SK-N-SH treated with all-trans-retinoic acid at 6 μM for 48 hours (cell line): ENCODE data around the gene NTM.

ENCODE experiments used
- ATAC-seq: fragments of 200-7000 bp; cut with Tn5 transposase; 3 replicates; pipeline ENCODE4 v1.9.1; 2020; ENCODE audit warnings: mild to moderate bottlenecking, moderate library complexity
- ARNTL ChIP-seq: fragments of 450-650 bp; formaldehyde crosslinking; IDR thresholded peaks from 2 replicates; pipeline ENCODE4 v1.5.0; 2020; ENCODE audit warnings: low read depth, mild to moderate bottlenecking, moderate library complexity, borderline replicate concordance
- BACH2 ChIP-seq: fragments of 250-450 bp; sonication (Bioruptor Pico); IDR thresholded peaks from 2 replicates; pipeline ENCODE4 v1.9.0; 2021; ENCODE audit warnings: mild to moderate bottlenecking, borderline replicate concordance
- CSDC2 ChIP-seq: fragments of 250-450 bp; sonication (Bioruptor Pico); IDR thresholded peaks from 2 replicates; pipeline ENCODE4 v1.5.0; 2020; ENCODE audit warnings: mild to moderate bottlenecking, moderate library complexity
- ISL1 ChIP-seq: fragments of 250-450 bp; sonication (Bioruptor Pico); IDR thresholded peaks from 2 replicates; pipeline ENCODE4 v2.1.2; 2022; ENCODE audit warnings: mild to moderate bottlenecking, moderate library complexity
- OSR1 ChIP-seq: fragments of 250-450 bp; sonication (Bioruptor Pico); IDR thresholded peaks from 2 replicates; pipeline ENCODE4 v1.8.0; 2022; ENCODE audit warnings: moderate library complexity, mild to moderate bottlenecking, inconsistent platforms
- PPARA ChIP-seq: fragments of 250-450 bp; sonication (Bioruptor Pico); IDR thresholded peaks from 2 replicates; pipeline ENCODE4 v1.5.0; 2020; ENCODE audit warnings: mild to moderate bottlenecking, borderline replicate concordance
- RARB ChIP-seq: fragments of 250-450 bp; sonication (Bioruptor Pico); IDR thresholded peaks from 2 replicates; pipeline ENCODE4 v1.8.0; 2021; ENCODE audit warnings: mild to moderate bottlenecking, moderate library complexity
- SNAI2 ChIP-seq: fragments of 250-450 bp; sonication (Bioruptor Pico); IDR thresholded peaks from 2 replicates; pipeline ENCODE4 v1.5.0; 2020; ENCODE audit warnings: mild to moderate bottlenecking, moderate library complexity
- TCF4 ChIP-seq: fragments of 250-450 bp; sonication (Bioruptor Pico); IDR thresholded peaks from 2 replicates; pipeline ENCODE4 v1.8.0; 2021; ENCODE audit warnings: mild to moderate bottlenecking, moderate library complexity, borderline replicate concordance
- TOX ChIP-seq: fragments of 250-450 bp; sonication (Bioruptor Pico); IDR thresholded peaks from 2 replicates; pipeline ENCODE4 v1.8.0; 2021; ENCODE audit warnings: mild to moderate bottlenecking, moderate library complexity, borderline replicate concordance
- ZC3H10 ChIP-seq: fragments of 250-450 bp; sonication (Bioruptor Pico); IDR thresholded peaks from 2 replicates; pipeline ENCODE4 v1.5.1; 2021; ENCODE audit warnings: mild to moderate bottlenecking, moderate library complexity
- ZFP30 ChIP-seq: fragments of 450-650 bp; formaldehyde crosslinking; IDR thresholded peaks from 2 replicates; pipeline ENCODE4 v1.5.0; 2022; ENCODE audit warnings: mild to moderate bottlenecking, moderate library complexity
- ZNF565 ChIP-seq: fragments of 450-650 bp; formaldehyde crosslinking; conservative IDR thresholded peaks from 2 replicates; pipeline ENCODE4 v1.5.0; 2020; ENCODE audit warnings: low read depth, mild to moderate bottlenecking, moderate library complexity
- ZNF70 ChIP-seq: fragments of 450-650 bp; formaldehyde crosslinking; IDR thresholded peaks from 2 replicates; pipeline ENCODE4 v1.5.0; 2020; ENCODE audit warnings: mild to moderate bottlenecking, moderate library complexity
- ZNF8 ChIP-seq: fragments of 450-650 bp; formaldehyde crosslinking; IDR thresholded peaks from 2 replicates; pipeline ENCODE4 v1.5.0; 2020; ENCODE audit warnings: mild to moderate bottlenecking, moderate library complexity
- TF ChIP-seq, protein P1 (sequence below): fragments of 250-450 bp; sonication (Bioruptor Pico); IDR thresholded peaks from 2 replicates; pipeline ENCODE4 v1.5.1; 2021; ENCODE audit warnings: mild to moderate bottlenecking, moderate library complexity
- TF ChIP-seq, protein P2 (sequence below): fragments of 250-450 bp; sonication (Bioruptor Pico); IDR thresholded peaks from 2 replicates; pipeline ENCODE4 v1.8.0; 2020; ENCODE audit warnings: mild to moderate bottlenecking, moderate library complexity, borderline replicate concordance
- TF ChIP-seq, protein P3 (sequence below): fragments of 250-450 bp; sonication (Bioruptor Pico); IDR thresholded peaks from 2 replicates; pipeline ENCODE4 v1.8.0; 2021; ENCODE audit warnings: low read depth, mild to moderate bottlenecking, moderate library complexity, borderline replicate concordance
- TF ChIP-seq, protein P4 (sequence below): fragments of 250-450 bp; sonication (Bioruptor Pico); IDR thresholded peaks from 2 replicates; pipeline ENCODE4 v1.5.0; 2020; ENCODE audit warnings: mild to moderate bottlenecking, moderate library complexity
- TF ChIP-seq, protein P5 (sequence below): fragments of 250-450 bp; sonication (Bioruptor Pico); IDR thresholded peaks from 2 replicates; pipeline ENCODE4 v1.5.1; 2020; ENCODE audit warnings: low read depth, mild to moderate bottlenecking, moderate library complexity

Gene NTM

DNA sequence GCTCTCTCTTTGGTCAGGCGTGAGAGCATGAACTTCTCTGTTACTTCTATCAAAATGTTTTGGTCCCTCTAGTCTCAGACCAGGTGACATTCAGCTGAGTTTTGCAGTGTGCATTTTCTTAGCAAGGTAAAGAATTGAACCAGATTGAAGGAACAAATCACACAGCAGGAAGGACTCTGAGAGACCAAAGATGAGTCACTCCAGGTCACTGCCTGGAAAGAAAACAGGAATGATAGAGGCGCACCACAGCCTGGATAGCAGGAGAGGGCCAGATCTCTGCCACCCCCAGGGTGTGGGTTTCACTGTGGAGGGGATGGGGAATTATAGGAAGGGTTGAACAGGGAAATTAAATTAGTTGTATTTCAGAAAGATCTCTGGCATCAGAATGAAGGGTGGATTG is 788.3 kb downstream of the NTM start:
- TF ChIP-seq SNAI2 (CRISPR knock-in tag): no peak
- no peak for TF ChIP-seq ZC3H10 (CRISPR knock-in tag)
- TF ChIP-seq ZNF565 (CRISPR knock-in tag): no peak
- TF ChIP-seq, protein P1, sequence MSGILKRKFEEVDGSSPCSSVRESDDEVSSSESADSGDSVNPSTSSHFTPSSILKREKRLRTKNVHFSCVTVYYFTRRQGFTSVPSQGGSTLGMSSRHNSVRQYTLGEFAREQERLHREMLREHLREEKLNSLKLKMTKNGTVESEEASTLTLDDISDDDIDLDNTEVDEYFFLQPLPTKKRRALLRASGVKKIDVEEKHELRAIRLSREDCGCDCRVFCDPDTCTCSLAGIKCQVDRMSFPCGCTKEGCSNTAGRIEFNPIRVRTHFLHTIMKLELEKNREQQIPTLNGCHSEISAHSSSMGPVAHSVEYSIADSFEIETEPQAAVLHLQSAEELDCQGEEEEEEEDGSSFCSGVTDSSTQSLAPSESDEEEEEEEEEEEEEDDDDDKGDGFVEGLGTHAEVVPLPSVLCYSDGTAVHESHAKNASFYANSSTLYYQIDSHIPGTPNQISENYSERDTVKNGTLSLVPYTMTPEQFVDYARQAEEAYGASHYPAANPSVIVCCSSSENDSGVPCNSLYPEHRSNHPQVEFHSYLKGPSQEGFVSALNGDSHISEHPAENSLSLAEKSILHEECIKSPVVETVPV (CRISPR knock-in tag): no peak
- TF ChIP-seq, protein P2, sequence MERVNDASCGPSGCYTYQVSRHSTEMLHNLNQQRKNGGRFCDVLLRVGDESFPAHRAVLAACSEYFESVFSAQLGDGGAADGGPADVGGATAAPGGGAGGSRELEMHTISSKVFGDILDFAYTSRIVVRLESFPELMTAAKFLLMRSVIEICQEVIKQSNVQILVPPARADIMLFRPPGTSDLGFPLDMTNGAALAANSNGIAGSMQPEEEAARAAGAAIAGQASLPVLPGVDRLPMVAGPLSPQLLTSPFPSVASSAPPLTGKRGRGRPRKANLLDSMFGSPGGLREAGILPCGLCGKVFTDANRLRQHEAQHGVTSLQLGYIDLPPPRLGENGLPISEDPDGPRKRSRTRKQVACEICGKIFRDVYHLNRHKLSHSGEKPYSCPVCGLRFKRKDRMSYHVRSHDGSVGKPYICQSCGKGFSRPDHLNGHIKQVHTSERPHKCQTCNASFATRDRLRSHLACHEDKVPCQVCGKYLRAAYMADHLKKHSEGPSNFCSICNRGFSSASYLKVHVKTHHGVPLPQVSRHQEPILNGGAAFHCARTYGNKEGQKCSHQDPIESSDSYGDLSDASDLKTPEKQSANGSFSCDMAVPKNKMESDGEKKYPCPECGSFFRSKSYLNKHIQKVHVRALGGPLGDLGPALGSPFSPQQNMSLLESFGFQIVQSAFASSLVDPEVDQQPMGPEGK (CRISPR knock-in tag): no peak
- no peak for ATAC-seq

DNA sequence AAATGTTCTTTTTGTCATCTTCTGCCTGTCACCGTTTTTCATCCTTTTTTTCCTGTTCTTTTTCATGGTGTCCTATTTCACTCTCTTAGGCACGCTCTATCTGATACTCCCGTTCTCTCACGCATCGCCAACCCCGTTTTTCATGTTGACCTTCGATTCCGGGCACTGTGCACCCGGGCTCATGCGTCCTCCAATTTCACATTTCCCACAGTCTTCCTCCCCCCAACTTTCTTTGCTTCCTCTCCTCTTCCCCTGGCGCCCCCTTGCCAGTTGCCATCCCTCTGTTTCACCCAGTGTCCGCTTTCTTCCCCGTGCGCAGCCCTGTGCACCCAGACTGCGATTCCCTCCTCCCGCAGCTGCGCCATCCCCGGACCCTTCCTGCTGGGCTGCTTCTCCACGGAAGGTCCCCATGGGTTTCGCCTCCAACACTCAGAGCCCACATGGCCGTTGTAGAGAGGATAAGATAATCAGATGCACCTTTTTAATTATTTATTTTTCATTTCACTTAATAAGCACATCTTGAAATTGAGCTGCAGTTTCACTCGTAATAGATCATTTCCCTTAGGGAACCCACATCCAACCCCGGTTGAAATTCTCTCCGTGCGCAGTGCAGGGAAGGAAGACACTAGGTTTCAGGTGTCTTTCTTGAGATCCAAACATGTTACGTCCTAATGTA is 791.1 kb downstream of the NTM start:
- no peak for TF ChIP-seq TOX (CRISPR knock-in tag)
- no peak for ATAC-seq

DNA sequence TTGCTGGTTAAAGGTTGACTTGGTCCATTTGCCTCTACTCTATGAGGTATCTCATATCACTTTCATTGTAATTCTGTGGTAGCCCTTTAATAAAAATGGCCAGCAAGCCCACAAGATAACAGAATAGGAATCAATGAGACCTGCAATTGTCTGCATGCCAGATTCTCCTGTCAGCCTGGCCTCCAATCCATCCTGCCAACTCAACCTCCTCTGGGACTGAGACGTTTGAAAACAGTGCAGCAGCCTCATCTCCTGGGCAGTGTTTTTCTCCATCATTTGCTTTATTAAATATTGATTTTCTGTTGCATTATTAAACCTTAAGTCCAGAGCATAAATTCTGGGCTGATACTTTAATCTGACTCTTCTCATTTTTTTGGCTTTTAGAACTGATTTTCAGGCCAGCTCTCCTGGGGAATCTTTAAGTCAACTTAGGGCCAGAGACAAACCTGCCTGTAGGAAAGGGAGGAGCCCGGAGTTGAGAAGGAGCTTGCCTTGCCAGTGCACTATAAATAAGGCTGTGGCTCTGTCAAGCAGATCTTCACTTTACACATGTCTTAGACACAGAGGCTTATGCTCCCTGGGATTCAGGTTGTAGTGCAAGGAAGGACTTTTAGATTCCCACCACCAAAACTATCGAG is 798.0 kb downstream of the NTM start:
- TF ChIP-seq ZNF70 (no peak), ISL1 (CRISPR knock-in tag) (no peak), PPARA (CRISPR knock-in tag) (no peak), TCF4 (no peak), CSDC2 (no peak), RARB (CRISPR knock-in tag) (no peak), SNAI2 (CRISPR knock-in tag) (no peak), BACH2 (CRISPR knock-in tag) (no peak), ZNF8 (CRISPR knock-in tag) (no peak), OSR1 (CRISPR knock-in tag) (no peak), ZFP30 (CRISPR knock-in tag) (no peak), ARNTL (CRISPR knock-in tag) (no peak)
- TF ChIP-seq, protein P3, sequence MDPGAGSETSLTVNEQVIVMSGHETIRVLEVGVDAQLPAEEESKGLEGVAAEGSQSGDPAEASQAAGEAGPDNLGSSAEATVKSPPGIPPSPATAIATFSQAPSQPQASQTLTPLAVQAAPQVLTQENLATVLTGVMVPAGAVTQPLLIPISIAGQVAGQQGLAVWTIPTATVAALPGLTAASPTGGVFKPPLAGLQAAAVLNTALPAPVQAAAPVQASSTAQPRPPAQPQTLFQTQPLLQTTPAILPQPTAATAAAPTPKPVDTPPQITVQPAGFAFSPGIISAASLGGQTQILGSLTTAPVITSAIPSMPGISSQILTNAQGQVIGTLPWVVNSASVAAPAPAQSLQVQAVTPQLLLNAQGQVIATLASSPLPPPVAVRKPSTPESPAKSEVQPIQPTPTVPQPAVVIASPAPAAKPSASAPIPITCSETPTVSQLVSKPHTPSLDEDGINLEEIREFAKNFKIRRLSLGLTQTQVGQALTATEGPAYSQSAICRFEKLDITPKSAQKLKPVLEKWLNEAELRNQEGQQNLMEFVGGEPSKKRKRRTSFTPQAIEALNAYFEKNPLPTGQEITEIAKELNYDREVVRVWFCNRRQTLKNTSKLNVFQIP (CRISPR knock-in tag): no peak
- TF ChIP-seq, protein P4, sequence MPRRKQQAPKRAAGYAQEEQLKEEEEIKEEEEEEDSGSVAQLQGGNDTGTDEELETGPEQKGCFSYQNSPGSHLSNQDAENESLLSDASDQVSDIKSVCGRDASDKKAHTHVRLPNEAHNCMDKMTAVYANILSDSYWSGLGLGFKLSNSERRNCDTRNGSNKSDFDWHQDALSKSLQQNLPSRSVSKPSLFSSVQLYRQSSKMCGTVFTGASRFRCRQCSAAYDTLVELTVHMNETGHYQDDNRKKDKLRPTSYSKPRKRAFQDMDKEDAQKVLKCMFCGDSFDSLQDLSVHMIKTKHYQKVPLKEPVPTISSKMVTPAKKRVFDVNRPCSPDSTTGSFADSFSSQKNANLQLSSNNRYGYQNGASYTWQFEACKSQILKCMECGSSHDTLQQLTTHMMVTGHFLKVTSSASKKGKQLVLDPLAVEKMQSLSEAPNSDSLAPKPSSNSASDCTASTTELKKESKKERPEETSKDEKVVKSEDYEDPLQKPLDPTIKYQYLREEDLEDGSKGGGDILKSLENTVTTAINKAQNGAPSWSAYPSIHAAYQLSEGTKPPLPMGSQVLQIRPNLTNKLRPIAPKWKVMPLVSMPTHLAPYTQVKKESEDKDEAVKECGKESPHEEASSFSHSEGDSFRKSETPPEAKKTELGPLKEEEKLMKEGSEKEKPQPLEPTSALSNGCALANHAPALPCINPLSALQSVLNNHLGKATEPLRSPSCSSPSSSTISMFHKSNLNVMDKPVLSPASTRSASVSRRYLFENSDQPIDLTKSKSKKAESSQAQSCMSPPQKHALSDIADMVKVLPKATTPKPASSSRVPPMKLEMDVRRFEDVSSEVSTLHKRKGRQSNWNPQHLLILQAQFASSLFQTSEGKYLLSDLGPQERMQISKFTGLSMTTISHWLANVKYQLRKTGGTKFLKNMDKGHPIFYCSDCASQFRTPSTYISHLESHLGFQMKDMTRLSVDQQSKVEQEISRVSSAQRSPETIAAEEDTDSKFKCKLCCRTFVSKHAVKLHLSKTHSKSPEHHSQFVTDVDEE (CRISPR knock-in tag): no peak
- TF ChIP-seq, protein P5, sequence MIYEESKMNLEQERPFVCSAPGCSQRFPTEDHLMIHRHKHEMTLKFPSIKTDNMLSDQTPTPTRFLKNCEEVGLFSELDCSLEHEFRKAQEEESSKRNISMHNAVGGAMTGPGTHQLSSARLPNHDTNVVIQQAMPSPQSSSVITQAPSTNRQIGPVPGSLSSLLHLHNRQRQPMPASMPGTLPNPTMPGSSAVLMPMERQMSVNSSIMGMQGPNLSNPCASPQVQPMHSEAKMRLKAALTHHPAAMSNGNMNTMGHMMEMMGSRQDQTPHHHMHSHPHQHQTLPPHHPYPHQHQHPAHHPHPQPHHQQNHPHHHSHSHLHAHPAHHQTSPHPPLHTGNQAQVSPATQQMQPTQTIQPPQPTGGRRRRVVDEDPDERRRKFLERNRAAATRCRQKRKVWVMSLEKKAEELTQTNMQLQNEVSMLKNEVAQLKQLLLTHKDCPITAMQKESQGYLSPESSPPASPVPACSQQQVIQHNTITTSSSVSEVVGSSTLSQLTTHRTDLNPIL (CRISPR knock-in tag): no peak
- TF ChIP-seq, protein P2 (CRISPR knock-in tag): no peak
- ATAC-seq: no peak
